HG02870 (cell line): Measurements from ENCODE around the gene ZC3H6.
"Not testable (repeated sequence)": the region's sequence is repeated elsewhere in the genome, so short reads cannot be mapped to it uniquely, and the experiment has no call there.

Experiments
- ATAC-seq: cut with Tn5 transposase; IDR thresholded peaks from one replicate; pipeline ENCODE4 v1.9.1; 2021; ENCODE audit warnings: mild to moderate bottlenecking, moderate library complexity; ENCODE audit not compliant: unreplicated experiment

The ZC3H6 gene

GRCh38 chr2:112276954-112277353 is 1.6 kb downstream of the ZC3H6 start:
- no peak for ATAC-seq

GRCh38 chr2:112277596-112278220 is 2.3 kb downstream of the ZC3H6 start:
- ATAC-seq: no peak

- not testable (repeated sequence) for ATAC-seq
Measured at GRCh38 chr2:112282066-112282465, 6.7 kb downstream of the ZC3H6 start.

- ATAC-seq: not testable (repeated sequence)
Measured at GRCh38 chr2:112283535-112283934, 8.1 kb downstream of the ZC3H6 start.

- ATAC-seq: no peak
Measured at GRCh38 chr2:112290088-112290487, 14.7 kb downstream of the ZC3H6 start.

- no peak for ATAC-seq
Measured at GRCh38 chr2:112290648-112291047, 15.3 kb downstream of the ZC3H6 start.

GRCh38 chr2:112293636-112294401 is 18.4 kb downstream of the ZC3H6 start:
- ATAC-seq: no peak

GRCh38 chr2:112295407-112296078 is 20.1 kb downstream of the ZC3H6 start:
- ATAC-seq: no peak

GRCh38 chr2:112296407-112296806 is 21.0 kb downstream of the ZC3H6 start:
- no peak for ATAC-seq

- ATAC-seq: no peak
Measured at GRCh38 chr2:112301171-112301584, 25.8 kb downstream of the ZC3H6 start.

- ATAC-seq: no peak
Measured at GRCh38 chr2:112301973-112302372, 26.6 kb downstream of the ZC3H6 start.

- ATAC-seq: no peak
Measured at GRCh38 chr2:112304298-112304941, 29.0 kb downstream of the ZC3H6 start.

- no peak for ATAC-seq
Measured at GRCh38 chr2:112305132-112305531, 29.7 kb downstream of the ZC3H6 start.

- no peak for ATAC-seq
Measured at GRCh38 chr2:112310906-112311305, 35.5 kb downstream of the ZC3H6 start.

GRCh38 chr2:112311932-112312331 is 36.5 kb downstream of the ZC3H6 start:
- ATAC-seq: no peak

GRCh38 chr2:112312821-112313220 is 37.4 kb downstream of the ZC3H6 start:
- ATAC-seq: no peak

GRCh38 chr2:112314856-112315255 is 39.5 kb downstream of the ZC3H6 start:
- ATAC-seq: no peak

- ATAC-seq: no peak
Measured at GRCh38 chr2:112317303-112318158, 42.1 kb downstream of the ZC3H6 start.

- ATAC-seq: no peak
Measured at GRCh38 chr2:112318515-112318914, 43.1 kb downstream of the ZC3H6 start.
